Inflammatory macrophage treated with lipopolysaccharide for 1 hour (primary cell): ENCODE measurements around the gene IL20RA.
"Not testable (repeated sequence)": the region's sequence is repeated elsewhere in the genome, so short reads cannot be mapped to it uniquely, and the experiment has no call there.

ENCODE experiments used
- DNase-seq, 2 donors: peaks; one replicate each; pipeline ENCODE4 v3.0.0-alpha.2; 2020 to 2022

The IL20RA gene

GRCh38 chr6:137044366-137045221, at the start of gene IL20RA:
IL20RA (minus strand) TSS chr6:137044965; CDS start chr6:137044728, 237 bp downstream.
- DNase-seq: peak; percentile 4 to 11

- no peak for DNase-seq
Measured at GRCh38 chr6:137093183-137094069, 48.7 kb upstream of the IL20RA start.

GRCh38 chr6:137092018-137092417, 47.3 kb upstream of the IL20RA start:
- DNase-seq: no peak

- no peak for DNase-seq
Measured at GRCh38 chr6:137089305-137089704, 44.5 kb upstream of the IL20RA start.

- DNase-seq: no peak
Measured at GRCh38 chr6:137087902-137088301, 43.1 kb upstream of the IL20RA start.

GRCh38 chr6:137086031-137086430, 41.3 kb upstream of the IL20RA start:
- DNase-seq: no peak

GRCh38 chr6:137084865-137085617, 40.3 kb upstream of the IL20RA start:
- DNase-seq: peak; percentile 78 to 79

- no peak for DNase-seq
Measured at GRCh38 chr6:137084090-137084489, 39.3 kb upstream of the IL20RA start.

GRCh38 chr6:137081997-137082396, 37.2 kb upstream of the IL20RA start:
- no peak for DNase-seq

- no peak for DNase-seq
Measured at GRCh38 chr6:137080711-137081110, 35.9 kb upstream of the IL20RA start.

- peak; percentile 78 to 87 for DNase-seq
Measured at GRCh38 chr6:137076277-137077068, 31.7 kb upstream of the IL20RA start.

GRCh38 chr6:137075790-137076189, 31.0 kb upstream of the IL20RA start:
- DNase-seq: not testable (repeated sequence)

GRCh38 chr6:137070303-137070702, 25.5 kb upstream of the IL20RA start:
- no peak for DNase-seq

- DNase-seq: no peak
Measured at GRCh38 chr6:137067399-137067798, 22.6 kb upstream of the IL20RA start.

- DNase-seq: no peak
Measured at GRCh38 chr6:137058037-137058436, 13.3 kb upstream of the IL20RA start.

GRCh38 chr6:137056121-137056880, 11.5 kb upstream of the IL20RA start:
- DNase-seq: no peak

- no peak for DNase-seq
Measured at GRCh38 chr6:137051790-137052472, 7.2 kb upstream of the IL20RA start.

- DNase-seq: no peak
Measured at GRCh38 chr6:137049095-137049494, 4.3 kb upstream of the IL20RA start.

GRCh38 chr6:137046871-137047412, 2.2 kb upstream of the IL20RA start:
- no peak for DNase-seq

- DNase-seq: no peak
Measured at GRCh38 chr6:137045222-137045789, 541 bp upstream of the IL20RA start.
